Fibroblast of skin of right quadriceps (primary cell): ENCODE measurements around the gene ERC2.
"Not testable (repeated sequence)": the region's sequence is repeated elsewhere in the genome, so short reads cannot be mapped to it uniquely, and the experiment has no call there.

Experiments
- DNase-seq: peaks from one replicate; pipeline ENCODE4 v3.0.0-alpha.2; 2013

ERC2 gene

DNA sequence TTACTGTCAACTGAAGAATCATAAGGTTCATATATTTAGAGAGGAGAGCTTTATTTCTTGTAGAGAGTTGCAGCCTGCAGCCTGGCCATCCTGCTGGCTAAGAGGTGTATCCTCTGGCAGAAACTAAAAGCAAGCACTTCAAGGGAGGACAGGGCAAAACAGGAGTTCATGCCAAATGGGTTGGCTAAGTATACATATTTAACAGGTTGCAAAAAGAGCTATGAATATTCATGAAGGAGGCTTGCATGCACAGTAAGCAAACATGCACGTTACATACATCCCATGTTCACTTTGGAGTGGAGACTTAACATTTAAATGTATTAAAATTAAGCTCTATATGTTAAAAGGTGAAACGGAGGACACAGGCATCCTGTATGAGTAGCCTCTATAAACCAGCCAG is 354.4 kb downstream of the ERC2 start:
- no peak for DNase-seq

DNA sequence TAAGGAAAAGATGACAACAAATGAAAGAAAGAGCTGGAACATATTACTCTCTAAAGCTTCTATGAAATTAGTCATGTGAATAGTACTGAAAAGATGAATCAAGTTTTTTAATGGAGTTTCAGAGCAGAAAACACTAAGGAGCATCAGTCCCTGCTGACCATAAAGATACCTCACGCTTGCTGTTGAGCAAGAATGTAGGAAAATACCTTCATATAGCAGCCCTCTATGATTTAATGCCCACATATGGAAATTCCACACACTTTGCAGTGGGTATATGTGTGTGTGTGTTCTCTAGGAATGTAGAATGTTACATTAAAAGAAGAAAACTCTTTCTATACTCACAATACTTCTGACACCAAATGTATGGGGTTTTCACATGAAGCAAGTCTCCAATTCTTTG is 355.0 kb downstream of the ERC2 start:
- peak; percentile 69 for DNase-seq

- DNase-seq, result peak; percentile 61
Measured at GRCh38 chr3:56111606-56112304, 356.5 kb downstream of the ERC2 start.

DNA sequence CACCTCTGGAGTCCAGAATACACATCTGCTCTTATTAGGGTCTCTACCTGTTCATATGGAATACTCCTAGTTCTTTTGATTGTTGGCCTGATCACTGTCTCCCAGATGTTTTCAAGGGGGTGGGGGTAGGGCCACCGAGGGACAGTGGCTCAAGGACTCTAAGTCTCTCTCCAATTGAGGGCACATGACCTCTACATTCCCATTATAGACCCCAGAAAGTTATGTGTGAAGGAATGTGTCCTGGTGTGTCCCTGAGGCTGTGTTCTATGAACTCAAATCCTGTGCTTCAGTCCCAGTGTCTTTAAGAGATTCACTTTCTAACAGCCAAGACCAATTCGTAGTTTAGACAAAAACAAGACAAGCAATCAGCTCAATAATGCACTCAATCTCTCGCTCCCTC is 357.4 kb downstream of the ERC2 start:
- no peak for DNase-seq

GRCh38 chr3:56107157-56107556 is 361.1 kb downstream of the ERC2 start:
- no peak for DNase-seq

- no peak for DNase-seq
Measured at GRCh38 chr3:56102032-56102431, 366.2 kb downstream of the ERC2 start.

DNA sequence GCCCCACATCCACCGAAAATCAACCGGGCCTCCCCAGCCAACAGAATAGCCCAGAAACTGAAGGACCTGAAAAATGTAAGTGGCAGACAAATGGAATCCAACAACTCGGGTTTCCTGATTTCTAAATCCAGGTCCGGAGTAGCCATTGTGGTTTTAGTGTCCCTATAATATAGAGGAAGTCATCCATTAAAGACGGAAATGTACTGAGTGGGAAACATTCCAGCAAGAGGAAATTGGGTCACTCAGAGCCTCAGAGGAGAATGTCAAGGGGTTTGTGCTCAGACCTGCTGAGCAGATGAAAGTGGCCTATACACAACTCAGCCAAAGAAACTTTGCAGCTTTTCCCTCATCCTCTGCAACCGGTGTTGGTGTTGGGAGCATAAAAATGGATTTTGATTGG is 366.7 kb downstream of the ERC2 start:
- DNase-seq, result no peak

DNA sequence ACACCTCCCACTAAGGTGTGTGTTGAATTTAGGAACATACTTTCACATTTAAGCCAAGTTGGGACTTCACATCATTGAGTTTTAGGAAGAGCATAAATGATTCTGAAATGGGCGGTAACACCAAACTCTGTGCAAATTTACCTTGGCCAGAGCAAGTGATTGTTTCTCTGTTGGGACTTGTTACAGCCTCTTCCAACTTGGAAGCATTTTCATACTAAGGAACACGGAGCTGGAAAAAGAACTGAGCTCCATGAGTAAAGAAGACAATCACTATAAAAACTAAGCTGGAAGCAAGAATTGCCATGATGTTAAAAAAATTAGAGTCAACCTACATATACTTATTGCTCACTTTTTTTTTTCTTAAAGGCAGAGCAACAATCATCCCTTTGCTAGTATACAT is 371.3 kb downstream of the ERC2 start:
- DNase-seq, result no peak

- DNase-seq, result no peak
Measured at GRCh38 chr3:56094170-56094569, 374.1 kb downstream of the ERC2 start.

DNA sequence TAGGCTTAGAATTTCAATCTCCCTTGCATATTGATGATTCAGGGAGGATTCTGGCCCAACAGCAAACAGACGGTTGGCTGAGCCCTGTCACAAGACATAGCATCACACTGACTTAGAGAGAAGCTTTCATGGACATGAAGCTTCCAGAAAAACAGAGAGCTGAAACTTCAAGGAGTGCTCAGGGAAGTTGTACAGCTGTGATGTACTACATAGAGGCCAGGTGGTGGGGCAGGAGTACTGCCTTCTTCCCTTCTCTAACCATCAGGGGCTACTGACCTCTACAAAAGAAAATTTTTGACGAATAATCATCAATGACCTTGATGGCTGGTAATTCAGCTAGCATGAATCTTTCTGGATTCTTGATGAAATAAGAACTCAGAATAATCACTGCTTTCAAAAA is 378.5 kb downstream of the ERC2 start:
- no peak for DNase-seq

DNA sequence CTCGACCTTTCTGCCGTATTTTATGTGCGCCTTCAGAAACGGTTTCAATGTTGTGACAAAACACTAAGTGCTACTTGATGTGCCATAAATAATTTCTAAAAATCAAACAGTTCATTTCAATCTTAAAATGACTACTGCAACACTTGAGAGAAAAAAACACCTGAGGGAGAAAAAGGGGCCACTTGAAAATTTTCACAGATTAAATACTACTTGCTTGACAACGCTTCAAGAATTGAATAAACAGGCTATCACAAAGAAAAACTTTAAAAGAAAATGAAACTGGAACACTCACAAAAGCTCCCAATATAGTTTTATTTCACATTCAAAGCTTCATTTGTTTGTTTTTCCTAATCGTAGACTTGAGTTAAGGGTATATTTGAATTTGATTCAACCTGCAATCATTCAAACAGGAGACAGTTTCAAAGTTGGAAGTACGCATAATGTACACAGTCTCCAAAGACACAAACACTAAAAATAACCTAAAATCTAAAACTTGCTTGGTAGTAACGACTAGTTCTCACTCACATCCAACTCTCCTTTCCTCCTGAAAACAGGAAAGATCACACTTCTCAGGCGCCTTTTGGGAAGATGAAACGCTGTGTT is 380.7 kb downstream of the ERC2 start:
- DNase-seq, result no peak

GRCh38 chr3:56086355-56086754 is 381.9 kb downstream of the ERC2 start:
- DNase-seq, result peak; percentile 74

DNA sequence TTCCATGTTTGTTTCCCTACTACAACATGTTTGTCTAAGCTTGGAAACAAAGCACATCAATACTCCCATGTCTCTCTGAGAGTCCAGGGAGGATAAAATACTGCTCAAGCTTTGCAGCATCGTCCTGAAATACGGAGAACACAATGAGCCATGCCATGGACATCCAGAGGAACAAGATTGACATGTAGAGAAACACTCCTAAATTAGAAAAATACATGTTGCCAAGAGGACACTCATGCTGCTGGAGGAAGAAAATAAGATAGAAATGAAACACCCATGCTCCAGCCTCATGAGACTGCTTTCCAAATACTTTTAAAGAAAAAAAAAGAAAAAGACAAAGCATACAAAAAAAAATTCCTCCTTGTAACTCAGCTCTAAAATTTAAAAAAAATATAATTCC is 387.0 kb downstream of the ERC2 start:
- no peak for DNase-seq

- no peak for DNase-seq
Measured at GRCh38 chr3:56076746-56077145, 391.5 kb downstream of the ERC2 start.

- DNase-seq, result no peak
Measured at GRCh38 chr3:56075089-56075488, 393.2 kb downstream of the ERC2 start.

DNA sequence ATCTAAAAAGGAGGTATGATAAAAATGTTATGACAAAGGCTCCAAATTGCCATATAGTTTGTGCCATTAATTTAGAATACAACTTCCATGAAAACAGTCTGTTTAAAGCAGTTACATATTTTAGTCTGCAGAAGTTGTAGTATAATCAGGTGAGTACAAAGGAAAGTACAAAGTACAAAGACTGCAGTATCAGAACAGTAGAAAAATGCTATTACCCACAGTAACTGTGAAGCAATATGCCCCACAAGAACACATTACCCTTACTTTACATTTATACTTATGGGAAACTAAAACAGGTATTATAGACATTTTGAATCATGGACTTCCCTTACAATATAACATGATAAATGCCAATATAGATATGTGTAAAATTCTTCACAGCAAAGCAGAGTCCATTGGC is 398.5 kb downstream of the ERC2 start:
- DNase-seq, result no peak

GRCh38 chr3:56066405-56066804 is 401.9 kb downstream of the ERC2 start:
- DNase-seq, result not testable (repeated sequence)

DNA sequence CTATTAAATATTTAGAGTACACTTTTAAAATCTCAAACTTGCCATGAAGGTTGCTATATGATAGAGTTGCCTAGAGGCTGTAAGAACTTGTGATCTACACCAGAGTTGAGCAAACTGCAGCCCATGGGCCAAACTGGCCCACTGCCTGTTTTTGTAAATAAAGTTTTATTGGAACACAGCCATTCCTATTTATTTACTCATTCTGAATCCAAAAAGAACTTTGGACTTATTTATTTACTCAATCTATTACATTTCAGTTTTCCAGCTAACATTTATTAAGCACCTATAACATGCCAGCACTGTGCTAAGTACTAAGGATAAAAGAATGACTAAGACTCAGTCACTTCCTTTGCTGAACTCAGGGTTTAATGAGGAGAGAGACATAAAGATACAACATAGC is 403.6 kb downstream of the ERC2 start:
- DNase-seq, result no peak

DNA sequence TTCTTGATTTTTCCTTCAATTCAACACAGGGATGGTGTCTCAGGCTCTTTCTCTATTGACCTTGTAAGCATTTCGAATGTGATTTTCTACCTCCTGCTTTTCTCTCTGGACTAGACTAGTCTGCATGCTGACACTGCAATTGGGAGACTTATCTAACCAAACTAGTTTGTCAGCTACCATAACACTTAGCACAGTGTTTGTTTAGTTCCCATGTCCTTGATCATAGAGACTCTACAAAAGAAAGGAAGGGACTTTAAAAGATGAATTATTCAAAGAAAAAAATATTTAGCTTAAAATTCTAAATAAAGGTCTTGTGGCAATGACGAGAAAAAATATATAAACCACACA is 407.0 kb downstream of the ERC2 start:
- no peak for DNase-seq

GRCh38 chr3:56060521-56061278 is 407.6 kb downstream of the ERC2 start:
- DNase-seq, result no peak

DNA sequence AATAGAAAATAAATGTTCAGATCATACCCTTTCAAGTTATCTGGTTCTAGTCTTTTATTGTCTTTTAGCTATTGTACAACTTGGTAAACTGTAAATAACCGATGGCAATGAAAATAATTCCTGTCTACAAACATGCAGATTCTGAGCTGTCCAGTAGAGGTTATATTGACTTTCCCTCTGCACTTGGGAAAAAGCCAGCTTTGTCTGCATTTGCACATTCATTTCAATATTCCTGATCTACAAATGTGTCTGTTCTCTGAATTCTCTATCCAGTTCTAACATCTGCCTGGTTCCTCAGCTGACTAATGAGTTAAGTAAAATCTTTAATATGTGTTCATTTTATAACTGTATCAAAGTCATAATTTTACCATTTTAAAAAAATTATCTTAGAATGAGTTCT is 408.5 kb downstream of the ERC2 start:
- DNase-seq, result no peak

DNA sequence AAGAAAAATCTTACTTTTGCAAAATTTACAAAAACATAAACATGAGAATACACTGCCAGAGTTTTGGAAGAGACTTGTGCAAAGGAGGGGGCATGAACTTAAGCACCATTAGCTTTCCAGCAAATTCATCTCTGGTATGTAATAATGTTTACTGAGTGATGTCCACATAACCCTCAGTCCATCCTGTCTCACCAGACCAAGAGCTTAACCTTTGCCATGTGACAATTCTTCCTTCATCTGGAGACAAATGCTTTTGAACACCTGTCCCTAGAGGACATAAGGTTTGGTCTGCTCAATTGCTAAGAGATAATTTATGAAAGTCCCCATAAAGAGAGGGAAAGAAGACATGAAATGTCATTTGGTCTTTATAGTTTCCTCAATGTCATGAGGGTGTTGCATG is 412.3 kb downstream of the ERC2 start:
- no peak for DNase-seq

GRCh38 chr3:56055546-56055945 is 412.7 kb downstream of the ERC2 start:
- DNase-seq, result no peak

GRCh38 chr3:56054844-56055243 is 413.4 kb downstream of the ERC2 start:
- no peak for DNase-seq

GRCh38 chr3:56053727-56054126 is 414.5 kb downstream of the ERC2 start:
- DNase-seq, result no peak
